HEK293T (cell line): Measurements from ENCODE around the gene ZNF764.

Source experiments
- BHLHE40 ChIP-seq: fragments of 450-650 bp; IDR thresholded peaks from 2 replicates; pipeline ENCODE4 v1.6.1; 2016; ENCODE audit warnings: mild to moderate bottlenecking, moderate library complexity, borderline replicate concordance
- HDGF ChIP-seq: fragments of 450-650 bp; IDR thresholded peaks from 2 replicates; pipeline ENCODE4 v1.6.1; 2017; ENCODE audit warnings: antibody characterized with exemption, borderline replicate concordance
- TARDBP ChIP-seq: fragments of 450-650 bp; IDR thresholded peaks from 2 replicates; pipeline ENCODE4 v1.6.1; 2016

- TF ChIP-seq HDGF: no peak
- no peak for TF ChIP-seq BHLHE40
- no peak for TF ChIP-seq TARDBP
Observed at GRCh38 chr16:30524575-30525568, 33.3 kb downstream of the ZNF764 start.
